HTERT RPE-1 (cell line): ENCODE data around the gene GPR155.
"Not testable (repeated sequence)": the region's sequence is repeated elsewhere in the genome, so short reads cannot be mapped to it uniquely, and the experiment has no call there.

ENCODE experiments used
- in situ Hi-C: fragments of 300-500 bp; cut with MboI; formaldehyde crosslinking; loops from 4 replicates; pipeline ENCODE4 v1.14.3; 2020; ENCODE audit warnings: low sequenced_read_pairs

GPR155 gene

DNA sequence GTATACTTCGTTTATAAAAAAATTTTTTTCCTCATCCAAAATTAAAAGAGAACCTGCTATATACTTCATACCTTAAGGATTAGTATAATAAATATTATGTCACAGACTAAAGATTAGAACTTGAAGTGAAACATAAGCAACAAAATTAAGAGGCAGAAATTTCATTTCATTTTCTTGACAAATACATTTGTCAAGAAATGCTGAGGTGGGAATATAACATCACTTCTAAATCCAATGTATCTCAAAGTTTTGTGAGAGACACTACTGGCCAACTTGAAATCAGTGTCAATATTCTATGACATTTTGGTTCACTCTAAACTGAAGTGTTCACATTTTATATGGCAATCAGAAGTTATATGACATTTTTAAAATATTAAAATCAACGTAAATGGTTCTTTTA lies 47.5 kb downstream of the GPR155 start:
- in situ Hi-C loops = no loop called here

DNA sequence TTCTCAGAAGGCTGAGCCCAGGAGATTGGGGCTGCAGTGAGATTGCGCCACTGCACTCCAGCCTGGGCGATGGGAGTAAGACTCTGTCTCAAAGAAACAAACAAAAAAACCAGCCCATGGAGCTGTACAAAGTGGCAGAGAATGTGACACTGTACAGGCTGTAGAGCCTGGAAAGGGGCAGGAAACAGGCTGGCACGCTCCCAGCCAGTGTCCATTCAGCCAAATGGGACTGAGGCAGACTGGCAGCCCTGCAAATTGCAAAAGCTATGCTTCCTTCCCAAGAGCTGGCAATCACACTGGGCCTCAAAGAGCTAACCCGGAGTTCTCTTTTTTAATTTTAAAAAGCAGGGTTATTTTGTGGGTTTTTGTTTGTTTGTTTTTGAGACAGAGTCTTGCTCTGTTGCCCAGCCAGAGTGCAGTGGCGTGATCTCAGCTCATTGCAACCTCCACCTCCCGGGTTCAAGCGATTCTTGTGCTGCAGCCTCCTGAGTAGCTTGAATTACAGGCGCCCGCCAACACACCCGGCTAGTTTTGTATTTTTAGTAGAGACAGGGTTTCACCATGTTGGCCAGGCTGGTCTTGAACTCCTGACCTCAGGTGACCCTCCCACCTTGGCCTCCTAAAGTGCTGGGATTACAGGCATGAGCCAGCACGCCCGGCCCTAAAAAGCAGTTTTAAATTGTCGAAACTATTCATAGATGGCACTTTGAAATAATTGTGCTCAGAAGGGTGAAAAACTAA lies 48.5 kb downstream of the GPR155 start:
- in situ Hi-C loops = no loop called here

DNA sequence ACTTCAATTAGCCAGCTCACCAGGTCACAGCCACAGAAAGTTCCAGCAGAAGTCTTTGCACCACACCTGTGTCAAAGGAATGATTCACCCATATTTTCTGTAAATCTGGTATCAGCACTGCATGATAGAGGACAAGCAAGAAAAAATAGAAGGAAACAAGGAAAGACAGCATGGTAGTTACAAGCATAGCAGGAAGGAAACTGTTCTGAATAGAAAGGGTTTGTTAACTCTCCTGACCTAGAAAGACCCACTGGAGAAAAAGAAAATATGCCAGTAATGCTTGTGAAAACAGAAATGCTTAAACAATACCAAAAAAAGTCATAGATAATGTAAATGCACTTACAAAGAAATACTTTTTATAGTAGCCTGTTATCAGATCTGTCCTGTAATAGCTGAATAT lies 50.5 kb downstream of the GPR155 start:
- in situ Hi-C loops = no loop called here

DNA sequence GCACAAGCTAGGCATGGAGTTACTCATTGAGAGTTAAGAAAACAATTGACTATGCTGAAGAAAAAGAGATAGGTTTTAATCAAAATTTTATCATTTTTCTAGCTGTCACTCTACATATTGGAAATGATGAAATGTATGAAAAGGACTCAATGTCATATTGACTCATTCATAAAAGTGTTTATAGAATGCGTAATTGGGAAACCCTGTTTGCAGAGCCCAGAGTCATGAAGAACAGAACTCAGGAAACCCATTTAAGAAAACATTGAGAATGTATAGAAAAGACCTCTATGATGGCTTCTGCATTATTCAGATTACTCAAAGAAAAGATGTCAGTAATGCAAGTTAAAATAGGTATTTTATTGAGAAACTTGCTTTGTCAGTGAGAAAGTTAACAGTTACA lies 54.9 kb downstream of the GPR155 start:
- in situ Hi-C loops = no loop called here

DNA sequence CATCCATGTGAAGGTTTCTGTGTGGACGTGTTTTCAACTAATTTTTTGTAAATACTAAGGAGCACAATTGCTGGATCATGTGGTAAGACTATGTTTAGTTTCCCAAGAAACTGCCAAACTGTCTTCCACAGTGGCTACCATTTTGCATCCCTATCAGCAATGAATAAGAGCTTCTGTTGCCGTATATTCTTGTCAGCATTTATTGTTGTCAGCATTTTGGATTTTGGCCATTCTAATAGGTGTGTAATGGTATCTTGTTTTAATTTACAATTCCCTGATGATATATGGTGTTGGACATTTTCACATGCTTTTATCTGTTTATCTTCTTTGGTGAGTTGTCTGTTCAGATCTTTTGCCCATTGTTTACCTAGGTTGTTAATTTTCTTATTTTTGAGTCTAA lies 56.8 kb downstream of the GPR155 start:
- in situ Hi-C loops = no loop called here

DNA sequence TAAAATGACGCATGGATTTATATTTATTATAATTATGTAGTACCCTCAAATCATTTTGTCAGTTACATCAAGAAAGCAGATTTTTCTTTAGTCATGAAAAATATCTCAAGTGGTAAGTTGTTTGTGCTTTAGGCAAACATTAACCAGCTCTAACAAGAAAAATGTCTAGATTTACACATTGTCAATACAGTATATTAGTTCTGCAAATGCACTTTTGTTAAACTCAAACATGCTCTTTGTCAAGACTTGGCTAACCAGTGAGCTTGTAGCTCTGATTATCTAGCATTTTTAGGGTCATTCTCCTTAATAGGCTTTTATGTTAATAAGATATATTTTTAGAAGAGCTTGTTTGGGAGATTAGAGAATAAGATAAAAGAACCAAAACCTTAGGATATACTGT lies 58.6 kb downstream of the GPR155 start:
- in situ Hi-C loops = no loop called here

DNA sequence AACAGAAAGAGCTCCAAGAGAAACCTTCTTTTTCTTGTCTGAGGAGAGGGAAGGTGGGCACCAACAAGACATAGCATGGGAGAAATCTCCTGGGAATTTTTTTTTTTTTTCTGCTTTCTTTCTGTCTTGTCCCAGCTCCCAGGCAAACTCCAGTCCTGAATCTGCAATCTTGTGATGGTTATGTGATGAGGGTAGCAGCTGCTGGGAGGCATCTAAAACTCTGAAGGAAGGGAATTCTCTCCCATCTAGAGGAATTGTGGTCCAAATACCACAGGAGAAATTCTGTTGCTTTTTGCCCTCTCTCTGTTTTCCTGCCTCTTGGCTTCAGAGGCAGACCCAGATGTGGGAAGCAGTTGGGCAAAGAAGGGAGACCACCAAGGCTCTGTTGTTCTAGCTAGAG lies 74.6 kb downstream of the GPR155 start:
- in situ Hi-C loops = no loop called here

DNA sequence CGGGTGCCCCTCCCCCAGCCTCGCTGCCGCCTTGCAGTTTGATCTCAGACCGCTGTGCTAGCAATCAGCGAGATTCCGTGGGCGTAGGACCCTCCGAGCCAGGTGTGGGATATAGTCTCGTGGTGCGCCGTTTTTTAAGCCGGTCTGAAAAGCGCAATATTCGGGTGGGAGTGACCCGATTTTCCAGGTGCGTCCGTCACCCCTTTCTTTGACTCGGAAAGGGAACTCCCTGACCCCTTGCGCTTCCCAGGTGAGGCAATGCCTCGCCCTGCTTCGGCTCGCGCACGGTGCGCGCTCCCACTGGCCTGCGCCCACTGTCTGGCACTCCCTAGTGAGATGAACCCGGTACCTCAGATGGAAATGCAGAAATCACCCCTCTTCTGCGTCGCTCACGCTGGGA lies 76.8 kb downstream of the GPR155 start:
- in situ Hi-C loops = not testable (repeated sequence)

DNA sequence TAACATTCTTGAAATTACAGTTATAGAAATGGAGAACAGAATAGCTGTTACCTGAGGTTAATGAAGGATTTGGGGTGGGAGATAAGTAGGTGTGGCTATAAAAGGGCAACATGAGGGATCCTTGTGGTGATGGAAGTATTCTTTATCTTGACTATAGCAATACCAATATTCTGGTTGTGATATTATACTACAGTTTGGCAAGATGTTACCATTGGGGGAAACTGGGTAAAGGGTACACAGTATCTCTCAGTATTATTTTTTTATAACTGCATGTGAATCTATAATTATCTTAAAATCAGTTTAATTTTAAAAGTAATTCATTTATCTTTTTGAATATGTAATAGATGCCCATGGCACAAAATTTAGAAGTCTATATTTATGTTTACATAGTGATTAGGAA lies 83.2 kb downstream of the GPR155 start:
- in situ Hi-C loops = no loop called here

DNA sequence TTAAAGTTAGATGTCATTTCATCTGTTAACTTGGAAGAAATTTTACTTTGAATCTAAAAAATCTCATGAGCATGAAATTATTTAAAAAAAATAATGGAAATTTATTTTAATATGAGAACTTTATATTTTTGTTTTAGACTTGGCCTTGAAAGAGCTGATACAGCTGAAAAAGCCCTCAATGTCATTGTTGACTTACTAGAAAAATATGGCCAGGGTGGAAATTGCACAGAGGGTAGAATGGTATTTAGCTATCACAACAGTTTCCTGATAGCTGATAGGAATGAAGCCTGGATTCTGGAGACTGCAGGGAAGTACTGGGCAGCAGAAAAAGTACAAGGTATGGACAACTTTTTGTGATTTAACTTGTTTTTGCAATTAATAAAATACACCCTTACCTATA lies 86.0 kb downstream of the GPR155 start:
- in situ Hi-C loops = no loop called here

DNA sequence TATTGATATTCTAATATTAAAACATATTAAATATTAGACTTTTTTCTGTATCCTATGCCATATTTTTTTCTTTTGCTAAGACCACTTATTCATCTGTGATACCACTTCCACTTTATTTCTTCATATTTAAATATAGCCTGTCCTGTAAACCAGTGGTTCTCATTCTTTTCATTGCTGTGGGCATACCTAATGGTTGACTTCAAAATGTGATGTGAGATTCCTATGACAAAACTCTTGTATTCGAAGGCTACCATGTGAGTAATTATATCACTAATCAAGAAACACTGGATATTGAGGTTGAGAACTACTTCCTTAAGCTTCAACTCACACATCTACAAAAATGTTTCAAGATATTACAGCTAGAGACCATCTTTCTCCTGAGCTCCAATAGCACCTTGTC lies 87.7 kb downstream of the GPR155 start:
- in situ Hi-C loops = no loop called here

DNA sequence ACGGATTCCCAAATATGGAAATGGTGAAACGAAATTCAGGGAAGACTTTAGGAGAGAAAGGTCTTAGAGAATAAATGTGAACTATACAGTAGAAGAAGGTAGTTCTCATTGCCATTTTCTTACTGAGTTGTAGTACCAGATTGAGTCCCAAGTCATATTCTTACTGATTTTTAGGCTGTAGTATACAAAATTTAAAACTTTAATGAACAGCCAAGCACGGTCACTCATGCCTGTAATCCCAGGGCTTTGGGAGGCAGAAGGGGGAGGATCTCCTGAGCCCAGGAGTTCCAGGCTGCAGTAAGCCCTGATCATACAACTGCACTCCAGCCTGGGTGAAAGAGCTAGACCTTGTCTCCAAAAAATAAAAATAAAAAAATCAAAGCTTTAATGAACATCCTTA lies 89.1 kb downstream of the GPR155 start:
- in situ Hi-C loops = no loop called here

DNA sequence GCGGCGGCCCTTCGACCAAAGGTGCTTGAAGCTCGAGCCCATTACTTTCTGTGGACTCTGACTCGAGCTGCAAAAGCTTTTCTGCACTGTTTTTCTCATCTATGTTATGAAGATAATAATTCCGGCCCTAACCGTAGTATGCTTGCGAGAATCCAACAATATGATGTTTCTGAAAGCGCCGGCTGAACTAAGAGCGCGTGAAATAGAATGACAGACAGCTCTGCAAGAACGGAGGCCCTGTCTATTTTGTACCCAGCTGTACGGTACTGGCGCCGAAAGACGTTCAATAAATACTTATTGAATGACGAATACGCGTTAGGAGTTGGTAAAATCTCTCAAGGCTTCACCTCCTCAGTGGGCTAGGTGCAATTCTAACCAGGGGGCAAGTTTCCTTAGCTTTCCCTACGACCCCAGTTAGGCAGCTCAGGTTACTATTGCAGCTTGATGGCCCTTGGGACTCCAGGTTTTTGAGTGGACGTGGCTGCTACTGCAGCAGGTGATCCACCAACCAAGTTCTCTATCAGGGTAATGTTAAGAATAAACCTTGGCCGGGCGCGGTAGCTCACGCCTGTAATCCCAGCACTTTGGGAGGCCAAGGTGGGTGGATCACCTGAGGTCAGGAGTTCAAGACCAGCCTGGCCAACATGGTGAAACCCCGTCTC lies 90.7 kb downstream of the GPR155 start:
- in situ Hi-C loops = no loop called here

DNA sequence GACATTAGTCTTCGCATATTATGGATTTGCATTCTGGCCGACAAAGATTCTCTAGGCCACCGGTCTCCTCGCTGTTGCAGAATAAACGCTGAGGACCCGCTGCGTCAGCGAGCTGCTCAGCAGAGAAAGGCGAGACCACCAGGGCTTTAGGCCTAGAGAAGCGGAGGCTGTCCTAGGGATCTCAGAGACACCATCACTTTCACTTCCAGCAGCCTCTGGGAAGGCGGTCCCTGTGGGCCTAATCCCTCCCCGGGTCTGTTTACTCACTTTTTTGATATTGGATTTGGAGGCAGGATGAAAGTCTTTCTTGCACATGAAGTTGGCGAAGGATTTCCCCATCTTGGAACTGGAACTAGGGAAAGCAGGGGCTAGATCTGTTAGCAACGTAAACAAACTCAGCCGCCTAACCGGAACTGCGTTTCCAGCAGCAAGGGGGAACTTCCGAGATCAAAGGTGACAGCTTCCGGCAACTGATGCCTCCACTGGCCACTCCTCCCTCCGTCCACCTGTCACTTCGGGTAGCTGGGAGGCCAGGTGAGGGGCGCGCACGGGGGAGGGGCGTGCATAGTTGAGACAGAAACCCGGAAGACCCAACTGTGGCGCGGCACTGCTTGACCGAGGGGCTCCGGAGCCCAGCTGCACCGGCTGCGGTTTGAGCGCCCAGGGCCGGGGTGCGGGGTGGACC lies 91.4 kb downstream of the GPR155 start, which contains the start of gene SCRN3:
Gene SCRN3, plus strand, starts transcription at position 447 of the 685 bp plus-strand sequence. CDS start 2,554 bp downstream, outside the sequence.
- in situ Hi-C loops = no loop called here

DNA sequence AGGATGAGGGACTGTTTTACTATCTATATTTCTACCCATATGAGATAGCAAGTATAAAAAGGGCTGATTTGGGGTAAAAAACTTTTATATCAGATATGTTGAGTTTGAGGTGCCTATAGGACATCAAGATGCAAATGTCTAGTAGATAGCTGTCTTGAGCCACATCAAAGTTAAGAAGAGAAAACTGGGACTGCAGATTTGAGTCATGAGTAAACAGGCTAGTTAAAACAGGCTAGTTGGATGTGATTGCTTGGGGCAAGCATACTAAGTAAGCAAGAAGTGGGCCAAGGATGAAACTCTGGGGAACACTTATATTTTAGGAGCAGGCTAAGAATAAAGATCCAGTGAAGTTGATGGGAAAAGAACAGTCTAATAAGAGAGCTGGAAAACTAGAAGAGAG lies 94.1 kb downstream of the GPR155 start:
- in situ Hi-C loops = no loop called here

DNA sequence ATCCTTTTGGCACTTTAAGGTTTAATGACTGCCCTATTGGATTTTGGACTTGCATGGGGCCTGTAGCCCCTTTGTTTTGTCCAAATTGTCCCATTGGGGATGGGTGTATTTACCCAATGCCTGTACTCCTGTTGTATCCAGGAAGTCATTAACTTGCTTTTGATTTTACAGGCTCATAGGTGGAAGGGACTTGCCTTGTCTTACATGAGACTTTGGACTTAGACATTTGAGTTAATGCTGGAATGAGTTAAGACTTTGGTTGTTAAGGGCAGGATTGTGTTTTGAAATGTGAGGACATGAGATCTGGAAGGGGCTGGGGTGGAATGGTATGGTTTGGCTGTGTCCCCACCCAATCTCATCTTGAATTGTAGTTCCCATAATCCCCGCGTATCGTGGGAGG lies 96.5 kb downstream of the GPR155 start:
- in situ Hi-C loops = not testable (repeated sequence)

DNA sequence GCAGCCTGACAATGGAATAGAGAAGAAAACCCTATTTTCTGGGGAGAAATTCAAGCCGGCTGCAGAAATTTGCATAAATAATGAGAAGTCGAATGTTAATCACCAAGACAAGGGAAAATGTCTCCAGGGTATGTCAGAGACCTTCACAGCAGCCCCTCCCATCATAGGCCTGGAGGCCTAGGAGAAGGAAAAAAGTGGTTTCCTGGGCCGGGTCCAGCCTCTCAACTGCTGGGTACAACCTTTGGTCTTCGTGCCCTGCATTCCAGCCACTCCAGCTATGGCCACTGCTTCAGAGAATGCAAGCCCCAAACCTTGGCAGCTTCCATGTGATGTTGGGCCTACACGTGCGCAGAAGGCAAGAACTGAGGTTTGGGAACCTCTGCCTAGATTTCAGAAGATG lies 97.3 kb downstream of the GPR155 start:
- in situ Hi-C loops = no loop called here

DNA sequence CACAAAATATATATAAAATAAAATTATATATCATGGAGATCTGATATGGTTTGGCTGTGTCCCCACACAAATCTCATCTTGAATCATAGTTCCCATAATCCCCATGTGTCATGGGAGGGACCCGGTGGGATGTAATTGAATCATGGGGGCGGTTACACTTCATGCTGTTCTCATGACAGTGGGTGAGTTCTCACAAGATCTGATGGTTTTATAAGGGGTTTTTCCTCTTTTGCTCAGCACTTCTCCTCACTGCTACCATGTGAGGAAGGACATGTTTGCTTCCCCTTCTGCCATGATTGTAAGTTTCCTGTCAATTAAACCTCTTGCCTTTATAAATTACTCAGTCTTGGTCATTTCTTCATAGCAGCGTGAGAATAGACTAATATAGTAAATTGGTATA lies 98.1 kb downstream of the GPR155 start:
- in situ Hi-C loops = not testable (repeated sequence)

DNA sequence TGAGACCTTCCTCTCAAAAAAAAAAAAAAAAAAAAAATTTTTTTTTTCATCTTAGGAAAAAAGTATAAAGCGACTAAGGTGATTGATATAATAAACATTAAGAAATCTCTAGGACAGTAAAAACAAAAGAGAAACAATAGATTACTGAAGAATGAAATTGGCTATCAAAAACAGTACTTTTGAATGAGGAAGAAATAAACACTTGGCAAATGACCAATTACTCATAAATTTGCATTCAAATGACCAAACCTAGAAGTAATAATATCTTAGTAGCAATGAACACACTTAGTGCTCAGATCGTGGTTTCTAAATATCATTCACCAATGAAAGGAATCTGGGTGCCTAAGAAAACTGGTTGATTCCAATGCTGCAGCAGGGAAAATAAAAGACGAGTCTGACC lies 101.6 kb downstream of the GPR155 start:
- in situ Hi-C loops = no loop called here

DNA sequence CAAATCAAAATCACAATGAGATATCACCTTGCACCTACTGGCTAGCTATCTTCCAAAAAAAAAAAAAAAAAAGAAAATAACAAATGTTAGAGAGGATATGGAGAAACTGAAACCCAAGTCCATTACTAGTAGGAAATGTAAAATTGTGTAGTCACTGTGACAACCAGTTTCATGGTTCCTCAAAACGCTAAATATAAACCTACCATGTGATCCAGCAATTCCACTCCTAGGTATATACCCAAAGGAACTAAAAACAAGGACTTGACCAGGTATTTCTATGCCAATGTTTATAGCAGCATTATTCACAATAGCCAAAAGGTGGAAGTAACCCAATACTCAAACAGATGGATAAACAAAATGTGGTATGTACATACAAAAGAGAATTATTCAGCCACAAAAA lies 103.0 kb downstream of the GPR155 start:
- in situ Hi-C loops = no loop called here
